A549 (cell line): ENCODE data around the gene SHC2. TPM values are rescaled to one million over a fixed set of nuclear protein-coding genes. Genes with fewer than 3 reads are reported as not detected.

Source experiments
- ATAC-seq, 2 experiments: fragments of 200-7000 bp in 1 of 2; fragments of >200 bp in 1 of 2; cut with Nextera tagmentation in 1 of 2; cut with Tn5 transposase in 1 of 2; 3 replicates each; pipeline versions ENCODE4 v1.8.0 to v1.9.1; 2018 to 2020; ENCODE audit warnings: mild to moderate bottlenecking in 1 of 2, moderate library complexity in 1 of 2
- CTCF ChIA-PET: fragments of 300-600 bp; sonication (Branson Sonifier 250); formaldehyde crosslinking; extraction: SDS; loops from one replicate; lab custom pipeline; 2021; ENCODE audit warnings: antibody characterized with exemption, inconsistent platforms; lab: Yijun Ruan, JAX
- POLR2A ChIA-PET: fragments of 350-600 bp; formaldehyde crosslinking; extraction: SDS; loops from one replicate; lab custom pipeline; 2021; ENCODE audit warnings: antibody characterized with exemption, inconsistent platforms; lab: Yijun Ruan, JAX
- DNase-seq, 2 experiments: peaks; one replicate each; pipeline versions ENCODE4 v3.0.0 to v3.0.0-alpha.2; 2011 to 2016; ENCODE audit warnings: low read depth in 1 of 2, low spot score in 1 of 2
- FAIRE-seq: peaks from 2 replicates; lab custom pipeline; 2011; peaks lifted over from hg19 to GRCh38; lab: Jason Lieb, UNC
- H3K27ac ChIP-seq, 2 experiments: fragments of >200 bp; sonication (Bioruptor Twin); formaldehyde crosslinking; 3 replicates each; pipeline ENCODE4 v1.5.1; 2016 to 2017
- H3K4me1 ChIP-seq: fragments of >200 bp; sonication (Bioruptor Twin); formaldehyde crosslinking; 3 replicates; pipeline ENCODE4 v1.6.1; 2016
- H3K4me2 ChIP-seq: fragments of >200 bp; sonication (Bioruptor Twin); formaldehyde crosslinking; 3 replicates; pipeline ENCODE4 v1.6.1; 2016
- H3K4me3 ChIP-seq: fragments of >200 bp; sonication (Bioruptor Twin); formaldehyde crosslinking; 3 replicates; pipeline ENCODE4 v1.5.1; 2016
- H3K9me3 ChIP-seq: fragments of >200 bp; sonication (Bioruptor Twin); formaldehyde crosslinking; 3 replicates; pipeline ENCODE4 v1.6.1; 2016
- BCL3 ChIP-seq: fragments of >200 bp; sonication (Bioruptor Twin); formaldehyde crosslinking; IDR thresholded peaks from 3 replicates; pipeline ENCODE4 v1.6.1; 2016
- CBX2 ChIP-seq: fragments of 200-600 bp; sonication (generic); IDR thresholded peaks from 2 replicates; pipeline ENCODE4 v1.6.1; 2016; ENCODE audit warnings: low read depth, mild to moderate bottlenecking, borderline replicate concordance
- CBX8 ChIP-seq: fragments of 200-600 bp; sonication (generic); IDR thresholded peaks from 2 replicates; pipeline ENCODE4 v1.6.1; 2016
- CHD4 ChIP-seq: fragments of 200-600 bp; sonication (generic); IDR thresholded peaks from 2 replicates; pipeline ENCODE4 v1.6.1; 2016; ENCODE audit warnings: antibody characterized with exemption, mild to moderate bottlenecking, borderline replicate concordance
- EP300 ChIP-seq, 2 experiments: fragments of >200 bp; sonication (Bioruptor Twin); formaldehyde crosslinking; IDR thresholded peaks; 2 replicates in 1 of 2; 3 replicates in 1 of 2; pipeline ENCODE4 v1.6.1; 2016 to 2017
- FOSB ChIP-seq: fragments of 250-450 bp; sonication (Bioruptor Pico); IDR thresholded peaks from 2 replicates; pipeline ENCODE4 v1.5.0; 2020; ENCODE audit warnings: mild to moderate bottlenecking, moderate library complexity
- FOSL2 ChIP-seq, 2 experiments: fragments of 450-650 bp in 1 of 2; fragments of >200 bp in 1 of 2; sonication (Bioruptor Twin) in 1 of 2; formaldehyde crosslinking; IDR thresholded peaks; 2 replicates each; pipeline versions ENCODE4 v1.5.0 to v1.6.1; 2016 to 2020; ENCODE audit warnings: mild to moderate bottlenecking in 1 of 2, moderate library complexity in 1 of 2
- FOXS1 ChIP-seq: fragments of 250-450 bp; sonication (Bioruptor Pico); IDR thresholded peaks from 2 replicates; pipeline ENCODE4 v1.5.0; 2020; ENCODE audit warnings: mild to moderate bottlenecking, moderate library complexity
- GATA3 ChIP-seq: IDR thresholded peaks from 2 replicates; pipeline ENCODE4 v1.6.1; 2012; ENCODE audit warnings: borderline replicate concordance
- HEYL ChIP-seq: fragments of 250-450 bp; sonication (Bioruptor Pico); IDR thresholded peaks from 2 replicates; pipeline ENCODE4 v1.8.0; 2021; ENCODE audit warnings: mild to moderate bottlenecking, moderate library complexity
- HOXB5 ChIP-seq: fragments of 250-450 bp; sonication (Bioruptor Pico); IDR thresholded peaks from 2 replicates; pipeline ENCODE4 v1.5.0; 2020; ENCODE audit warnings: mild to moderate bottlenecking, moderate library complexity
- JUNB ChIP-seq: fragments of >200 bp; sonication (Bioruptor Twin); formaldehyde crosslinking; IDR thresholded peaks from 2 replicates; pipeline ENCODE4 v1.6.1; 2016
- KDM1A ChIP-seq: fragments of 200-600 bp; sonication (generic); IDR thresholded peaks from 2 replicates; pipeline ENCODE4 v1.6.1; 2016; ENCODE audit warnings: low read depth, mild to moderate bottlenecking
- MAFK ChIP-seq: fragments of 450-650 bp; IDR thresholded peaks from 2 replicates; pipeline ENCODE4 v1.6.1; 2014; ENCODE audit not compliant: partially characterized antibody
- MYC ChIP-seq: IDR thresholded peaks from 2 replicates; pipeline ENCODE4 v1.6.1; 2012; ENCODE audit warnings: mild to moderate bottlenecking, inconsistent platforms, low read length, improper control_type of control experiment, borderline replicate concordance
- PHF8 ChIP-seq: fragments of 200-600 bp; sonication (generic); IDR thresholded peaks from 2 replicates; pipeline ENCODE4 v1.6.1; 2016; ENCODE audit warnings: low read depth, mild to moderate bottlenecking, antibody characterized with exemption, moderate library complexity, borderline replicate concordance
- POLR2AphosphoS2 ChIP-seq: conservative IDR thresholded peaks from 2 replicates; pipeline ENCODE4 v1.6.1; 2012; ENCODE audit warnings: low read length, improper control_type of control experiment, inconsistent platforms
- REST ChIP-seq: fragments of 200-600 bp; sonication (generic); IDR thresholded peaks from 2 replicates; pipeline ENCODE4 v1.6.1; 2016; ENCODE audit warnings: antibody characterized with exemption, mild to moderate bottlenecking, moderate library complexity
- RFX5 ChIP-seq: fragments of 450-650 bp; IDR thresholded peaks from 2 replicates; pipeline ENCODE4 v1.7.1; 2014; ENCODE audit warnings: antibody characterized with exemption, mild to moderate bottlenecking, moderate library complexity
- SMC3 ChIP-seq: fragments of >200 bp; sonication (Bioruptor Twin); formaldehyde crosslinking; IDR thresholded peaks from 3 replicates; pipeline ENCODE4 v1.6.1; 2018; ENCODE audit warnings: inconsistent platforms
- SREBF2 ChIP-seq: fragments of 450-650 bp; IDR thresholded peaks from 2 replicates; pipeline ENCODE4 v1.6.1; 2014; ENCODE audit warnings: mild to moderate bottlenecking, moderate library complexity
- ZFP36 ChIP-seq: fragments of 450-650 bp; IDR thresholded peaks from 2 replicates; pipeline ENCODE4 v1.6.1; 2014; ENCODE audit warnings: borderline replicate concordance; ENCODE audit not compliant: partially characterized antibody
- ZSCAN20 ChIP-seq: fragments of 250-450 bp; sonication (Bioruptor Pico); IDR thresholded peaks from 2 replicates; pipeline ENCODE4 v1.8.0; 2022; ENCODE audit warnings: mild to moderate bottlenecking, moderate library complexity
- WGBS: methylation state at CpG from one replicate; pipeline ENCODE4 v1.1.6; 2017; ENCODE audit errors: missing lambda C conversion rate; 5-methylcytosine and 5-hydroxymethylcytosine counted together
- polyA plus RNA-seq, 4 experiments: library from polyadenylated mRNA; depleted of rRNA in 3 of 4; stranded (reverse); fragments of >200 nt; fragmentation: RNase III in 1 of 4; extraction: RNeasy Plus Mini Kit Qiagen cat#74134 plus additional on column Dnase treatment in 1 of 4; gene quantifications; 2 replicates in 3 of 4; 3 replicates in 1 of 4; pipeline ENCODE4 v1.2.3, GENCODE V29; 2011 to 2017
- TF ChIP-seq, protein P1 (sequence below): fragments of >200 bp; sonication (Bioruptor Twin); formaldehyde crosslinking; IDR thresholded peaks from 2 replicates; pipeline ENCODE4 v1.6.1; 2016
- TF ChIP-seq, protein P2 (sequence below): fragments of 250-450 bp; sonication (Bioruptor Pico); IDR thresholded peaks from 2 replicates; pipeline ENCODE4 v1.5.0; 2021; ENCODE audit warnings: mild to moderate bottlenecking, moderate library complexity, borderline replicate concordance
- TF ChIP-seq, protein P3 (sequence below): fragments of 150-350 bp; IDR thresholded peaks from 2 replicates; pipeline ENCODE4 v1.6.1; 2014; ENCODE audit warnings: low read depth, mild to moderate bottlenecking, low read length

SHC2 gene
- polyA plus RNA-seq, 2 of the 4 experiments (the other 2 are of a cell fraction): 0.36 to 0.58 TPM

- CTCF ChIA-PET: no interaction called here
- ATAC-seq (no peak), DNase-seq (no peak), FAIRE-seq (no peak)
- Histone ChIP-seq H3K27ac (no peak overlapping the region), H3K4me3 (no peak overlapping the region), H3K4me2 (no peak overlapping the region), H3K9me3 (no peaks in the 10 kb centered on the region), H3K4me1 (no peaks in the 10 kb centered on the region)
- 80% methylated on average over 16 of the region's 20 CpGs for WGBS
- POLR2A ChIA-PET: no interaction called here
- TF ChIP-seq CHD4 (no peak), POLR2AphosphoS2 (no peak), HEYL (CRISPR knock-in tag) (no peak), RFX5 (no peak), CBX2 (no peak), JUNB (no peak), SMC3 (no peak), FOSB (no peak), GATA3 (no peak), CBX8 (no peak), FOXS1 (CRISPR knock-in tag) (no peak), MYC (no peak), ZFP36 (no peak)
- TF ChIP-seq, protein P1, sequence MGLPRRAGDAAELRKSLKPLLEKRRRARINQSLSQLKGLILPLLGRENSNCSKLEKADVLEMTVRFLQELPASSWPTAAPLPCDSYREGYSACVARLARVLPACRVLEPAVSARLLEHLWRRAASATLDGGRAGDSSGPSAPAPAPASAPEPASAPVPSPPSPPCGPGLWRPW: no peak
- TF ChIP-seq, protein P2, sequence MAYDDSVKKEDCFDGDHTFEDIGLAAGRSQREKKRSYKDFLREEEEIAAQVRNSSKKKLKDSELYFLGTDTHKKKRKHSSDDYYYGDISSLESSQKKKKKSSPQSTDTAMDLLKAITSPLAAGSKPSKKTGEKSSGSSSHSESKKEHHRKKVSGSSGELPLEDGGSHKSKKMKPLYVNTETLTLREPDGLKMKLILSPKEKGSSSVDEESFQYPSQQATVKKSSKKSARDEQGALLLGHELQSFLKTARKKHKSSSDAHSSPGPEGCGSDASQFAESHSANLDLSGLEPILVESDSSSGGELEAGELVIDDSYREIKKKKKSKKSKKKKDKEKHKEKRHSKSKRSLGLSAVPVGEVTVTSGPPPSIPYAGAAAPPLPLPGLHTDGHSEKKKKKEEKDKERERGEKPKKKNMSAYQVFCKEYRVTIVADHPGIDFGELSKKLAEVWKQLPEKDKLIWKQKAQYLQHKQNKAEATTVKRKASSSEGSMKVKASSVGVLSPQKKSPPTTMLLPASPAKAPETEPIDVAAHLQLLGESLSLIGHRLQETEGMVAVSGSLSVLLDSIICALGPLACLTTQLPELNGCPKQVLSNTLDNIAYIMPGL (CRISPR knock-in tag): no peak
- TF ChIP-seq, all 56 proteins: peak for 0
These were observed 10.9 kb downstream of the SHC2 start for GRCh38 chr19:449916-450315.

DNA sequence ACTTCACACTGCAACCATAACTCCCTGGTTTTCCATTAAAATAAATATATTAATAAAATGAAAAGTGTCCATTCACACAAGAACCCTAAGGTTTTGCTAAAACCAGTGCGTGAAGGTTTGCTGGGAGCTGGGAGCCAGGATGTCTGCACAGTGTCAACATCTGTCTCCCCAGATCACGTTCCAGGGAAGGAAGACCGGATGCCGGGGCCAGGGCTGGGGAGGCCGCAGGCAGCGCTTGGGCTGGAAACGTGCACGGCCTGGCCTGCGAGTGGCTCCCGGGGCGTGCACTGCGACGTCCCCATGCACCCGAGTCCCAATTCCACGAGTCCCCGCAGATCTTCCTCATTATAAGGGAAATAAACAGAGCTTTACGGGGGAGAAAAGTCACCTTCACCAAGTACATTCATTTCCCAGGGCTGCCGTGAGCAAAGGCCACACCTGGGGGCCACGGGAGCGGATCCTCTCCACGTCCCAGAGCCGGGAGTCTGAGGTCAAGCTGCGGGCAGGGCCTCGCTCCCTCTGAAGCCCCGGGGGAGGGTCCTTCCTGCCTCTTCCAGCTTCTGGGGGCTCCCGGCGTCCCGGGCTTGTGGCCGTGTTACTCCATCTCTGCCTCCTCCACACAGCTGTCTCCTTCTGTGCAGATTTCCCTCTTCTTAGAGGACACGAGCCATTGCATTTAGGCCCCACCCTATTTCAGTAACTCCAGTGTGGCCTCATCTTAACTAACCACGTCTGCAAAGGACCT is 12.8 kb downstream of the SHC2 start:
- no peak for FAIRE-seq
- CTCF ChIA-PET: no interaction called here
- H3K4me2 ChIP-seq: no peak overlapping the region
- DNase-seq: no peak
- WGBS: 69% methylated on average over 24 of the region's 31 CpGs
- H3K27ac ChIP-seq: no peak overlapping the region
- H3K9me3 ChIP-seq: no peaks in the 10 kb centered on the region
- no peaks in the 10 kb centered on the region for H3K4me1 ChIP-seq
- POLR2A ChIA-PET: no interaction called here
- no peak for ATAC-seq
- H3K4me3 ChIP-seq: no peak overlapping the region
- no peak for TF ChIP-seq REST
- TF ChIP-seq PHF8: no peak
- no peak for TF ChIP-seq FOSL2 (IDR thresholded peaks at IDR 0.05)
- TF ChIP-seq FOSL2 (CRISPR knock-in tag; IDR thresholded peaks at IDR 0.05): no peak
- no peak for TF ChIP-seq KDM1A
- TF ChIP-seq, protein P3, sequence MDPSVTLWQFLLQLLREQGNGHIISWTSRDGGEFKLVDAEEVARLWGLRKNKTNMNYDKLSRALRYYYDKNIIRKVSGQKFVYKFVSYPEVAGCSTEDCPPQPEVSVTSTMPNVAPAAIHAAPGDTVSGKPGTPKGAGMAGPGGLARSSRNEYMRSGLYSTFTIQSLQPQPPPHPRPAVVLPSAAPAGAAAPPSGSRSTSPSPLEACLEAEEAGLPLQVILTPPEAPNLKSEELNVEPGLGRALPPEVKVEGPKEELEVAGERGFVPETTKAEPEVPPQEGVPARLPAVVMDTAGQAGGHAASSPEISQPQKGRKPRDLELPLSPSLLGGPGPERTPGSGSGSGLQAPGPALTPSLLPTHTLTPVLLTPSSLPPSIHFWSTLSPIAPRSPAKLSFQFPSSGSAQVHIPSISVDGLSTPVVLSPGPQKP: no peak
- no peak for TF ChIP-seq HOXB5 (CRISPR knock-in tag)
- no peak for TF ChIP-seq ZSCAN20 (CRISPR knock-in tag)
- TF ChIP-seq MAFK: no peak
- TF ChIP-seq JUNB: no peak
- TF ChIP-seq EP300 (IDR thresholded peaks at IDR 0.05): no peak
- no peak for TF ChIP-seq BCL3
- no peak for TF ChIP-seq SREBF2
- no peak for TF ChIP-seq GATA3
